ENCODE measurements around the gene TMEM63C.

The TMEM63C gene

GRCh38 chr14:77181603-77182437, at the start of gene TMEM63C:
Gene TMEM63C (plus strand): TSS chr14:77181798. CDS start chr14:77218814, 37,016 bp downstream.
- DNase-seq: peak; percentile 77

- no peak for DNase-seq
Observed at GRCh38 chr14:77131871-77132486, 49.6 kb upstream of the TMEM63C start.

- DNase-seq: no peak
Observed at GRCh38 chr14:77133720-77134338, 47.8 kb upstream of the TMEM63C start.

GRCh38 chr14:77139022-77139421, 42.6 kb upstream of the TMEM63C start:
- no peak for DNase-seq

GRCh38 chr14:77139540-77140358, 41.8 kb upstream of the TMEM63C start:
- no peak for DNase-seq

- no peak for DNase-seq
Observed at GRCh38 chr14:77140359-77141213, 41.0 kb upstream of the TMEM63C start.

- no peak for DNase-seq
Observed at GRCh38 chr14:77141214-77142004, 40.2 kb upstream of the TMEM63C start, which contains the start of gene ZDHHC22. Gene ZDHHC22 (minus strand): TSS chr14:77141791. CDS start chr14:77139738, 2,053 bp downstream.

GRCh38 chr14:77142005-77142800, 39.4 kb upstream of the TMEM63C start:
- DNase-seq: no peak

- DNase-seq: no peak
Observed at GRCh38 chr14:77143071-77143470, 38.5 kb upstream of the TMEM63C start.

- no peak for DNase-seq
Observed at GRCh38 chr14:77144412-77145115, 37.0 kb upstream of the TMEM63C start.

- no peak for DNase-seq
Observed at GRCh38 chr14:77145975-77146740, 35.4 kb upstream of the TMEM63C start.

- DNase-seq: no peak
Observed at GRCh38 chr14:77148510-77149231, 32.9 kb upstream of the TMEM63C start.

- no peak for DNase-seq
Observed at GRCh38 chr14:77151245-77151644, 30.4 kb upstream of the TMEM63C start.

- DNase-seq: no peak
Observed at GRCh38 chr14:77151918-77152588, 29.5 kb upstream of the TMEM63C start.

GRCh38 chr14:77153802-77154201, 27.8 kb upstream of the TMEM63C start:
- no peak for DNase-seq

GRCh38 chr14:77154421-77154820, 27.2 kb upstream of the TMEM63C start:
- no peak for DNase-seq

- DNase-seq: no peak
Observed at GRCh38 chr14:77155083-77155482, 26.5 kb upstream of the TMEM63C start.

Data from NCI-H1436 treated with DMSO at 0.1 percent for 48 hours (cell line).